HG02970 (cell line): ENCODE measurements around the gene LRRC8E.
A peak's percentile ranks its signal among the peaks of the same experiment; 100 is the strongest.

Experiments used
- ATAC-seq: cut with Tn5 transposase; IDR thresholded peaks from one replicate; pipeline ENCODE4 v1.9.1; 2021; ENCODE audit warnings: mild to moderate bottlenecking, moderate library complexity, moderate number of reproducible peaks; ENCODE audit not compliant: unreplicated experiment, low FRiP score

LRRC8E gene

GRCh38 chr19:7944177-7944761 lies 56.0 kb downstream of the LRRC8E start:
- ATAC-seq, result peak; percentile 22

- ATAC-seq, result no peak
These were observed 59.6 kb downstream of the LRRC8E start for GRCh38 chr19:7947939-7948338.
